Sigmoid colon (tissue), 4 donors: ENCODE data around the gene PAN2.

Experiments
- CTCF ChIP-seq, 4 experiments: fragments of 450-650 bp in 3 of 4; fragments of 200-600 bp in 1 of 4; IDR thresholded peaks; one replicate each; pipeline ENCODE4 v1.5.1; 2016 to 2019; ENCODE audit warnings: antibody characterized with exemption in 4 of 4, mild to moderate bottlenecking in 3 of 4, moderate library complexity in 2 of 4
- POLR2AphosphoS5 ChIP-seq, 4 donors: sonication (generic); formaldehyde crosslinking; IDR thresholded peaks; one replicate each; pipeline ENCODE4 v1.6.1; 2017; ENCODE audit warnings: antibody characterized with exemption in 4 of 4

- TF ChIP-seq CTCF (IDR thresholded peaks at IDR 0.05) (peak; percentile 40 to 55 (median 45)), POLR2AphosphoS5 (IDR thresholded peaks at IDR 0.05) (peak; percentile 90 to 93 (median 91))
Observed at GRCh38 chr12:56333679-56334489, at the start of gene PAN2.
